GM12874 (cell line): ENCODE results near the gene THEM4.

Source experiments
- CTCF ChIP-seq: IDR thresholded peaks from 2 replicates; pipeline ENCODE4 v1.5.1; 2011; ENCODE audit warnings: low read depth, mild to moderate bottlenecking, control low read depth, low read length, moderate library complexity; ENCODE audit not compliant: insufficient read depth

THEM4 gene

GRCh38 chr1:151855933-151856332, 53.4 kb downstream of the THEM4 start:
- no peak for TF ChIP-seq CTCF

GRCh38 chr1:151854658-151855057, 54.7 kb downstream of the THEM4 start:
- TF ChIP-seq CTCF, result no peak

- TF ChIP-seq CTCF, result no peak
Measured at GRCh38 chr1:151853411-151853943, 55.8 kb downstream of the THEM4 start, which contains the start of gene THEM5. Gene THEM5, minus strand, starts transcription at chr1:151853712. Its CDS starts 147 bp downstream, at chr1:151853565.

- no peak for TF ChIP-seq CTCF
Measured at GRCh38 chr1:151852733-151853132, 56.6 kb downstream of the THEM4 start.

GRCh38 chr1:151851886-151852285, 57.4 kb downstream of the THEM4 start:
- TF ChIP-seq CTCF, result no peak

GRCh38 chr1:151849871-151850270, 59.4 kb downstream of the THEM4 start:
- no peak for TF ChIP-seq CTCF

GRCh38 chr1:151849126-151849525, 60.2 kb downstream of the THEM4 start:
- no peak for TF ChIP-seq CTCF
